B cell (primary cell): ENCODE measurements around the gene ADAMTSL4.

Experiments used
- EZH2 ChIP-seq: IDR thresholded peaks from 2 replicates; pipeline ENCODE4 v1.6.1; 2012; ENCODE audit warnings: borderline replicate concordance, low read depth, mild to moderate bottlenecking, moderate library complexity, low read length; ENCODE audit not compliant: insufficient read depth, poor library complexity, severe bottlenecking
- TF ChIP-seq, protein P1 (sequence below): fragments of 200-600 bp; IDR thresholded peaks from one replicate; pipeline ENCODE4 v1.8.0; 2022; ENCODE audit warnings: antibody characterized with exemption, mild to moderate bottlenecking

DNA sequence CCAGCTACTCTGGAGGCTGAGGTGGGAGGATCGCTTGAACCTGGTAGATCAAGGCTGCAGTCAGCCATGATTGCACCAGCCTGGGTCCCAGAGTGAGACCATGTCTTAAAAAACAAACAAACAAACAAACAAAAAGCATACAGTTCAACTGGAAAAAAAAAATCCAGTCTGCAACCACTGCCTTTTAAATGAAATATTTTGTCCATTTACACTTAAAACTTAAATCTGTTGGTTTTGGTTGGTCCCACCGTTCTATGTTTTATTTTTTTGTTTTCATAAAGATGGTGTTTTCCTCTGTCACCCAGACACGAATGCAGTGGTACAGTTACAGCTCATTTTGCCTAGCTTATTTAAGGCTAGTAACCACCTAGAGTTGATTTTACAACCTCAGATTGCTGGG, 23.9 kb upstream of the ADAMTSL4 start:
- no peak for TF ChIP-seq EZH2
- TF ChIP-seq, protein P1, sequence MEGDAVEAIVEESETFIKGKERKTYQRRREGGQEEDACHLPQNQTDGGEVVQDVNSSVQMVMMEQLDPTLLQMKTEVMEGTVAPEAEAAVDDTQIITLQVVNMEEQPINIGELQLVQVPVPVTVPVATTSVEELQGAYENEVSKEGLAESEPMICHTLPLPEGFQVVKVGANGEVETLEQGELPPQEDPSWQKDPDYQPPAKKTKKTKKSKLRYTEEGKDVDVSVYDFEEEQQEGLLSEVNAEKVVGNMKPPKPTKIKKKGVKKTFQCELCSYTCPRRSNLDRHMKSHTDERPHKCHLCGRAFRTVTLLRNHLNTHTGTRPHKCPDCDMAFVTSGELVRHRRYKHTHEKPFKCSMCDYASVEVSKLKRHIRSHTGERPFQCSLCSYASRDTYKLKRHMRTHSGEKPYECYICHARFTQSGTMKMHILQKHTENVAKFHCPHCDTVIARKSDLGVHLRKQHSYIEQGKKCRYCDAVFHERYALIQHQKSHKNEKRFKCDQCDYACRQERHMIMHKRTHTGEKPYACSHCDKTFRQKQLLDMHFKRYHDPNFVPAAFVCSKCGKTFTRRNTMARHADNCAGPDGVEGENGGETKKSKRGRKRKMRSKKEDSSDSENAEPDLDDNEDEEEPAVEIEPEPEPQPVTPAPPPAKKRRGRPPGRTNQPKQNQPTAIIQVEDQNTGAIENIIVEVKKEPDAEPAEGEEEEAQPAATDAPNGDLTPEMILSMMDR: no peak
